CD14-positive monocyte (primary cell): Measurements from ENCODE around the gene CNTLN. TPM values are rescaled to one million over a fixed set of nuclear protein-coding genes. Genes with fewer than 3 reads are reported as not detected.

Experiments used
- DNase-seq, 3 donors: peaks; one replicate each; pipeline ENCODE4 v3.0.0-alpha.2; 2011 to 2022
- H2AFZ ChIP-seq: 2 replicates; pipeline ENCODE4 v1.6.0; 2012; ENCODE audit warnings: mild to moderate bottlenecking, low read depth, low read length, inconsistent platforms; ENCODE audit not compliant: insufficient read depth, poor library complexity, severe bottlenecking
- H3K27ac ChIP-seq, 2 donors: 1 replicate in 1 of 2; 2 replicates in 1 of 2; pipeline ENCODE4 v1.5.1; 2012 to 2013; ENCODE audit warnings: low read length in 2 of 2, control low read depth in 1 of 2, inconsistent platforms in 1 of 2, low read depth in 1 of 2, mild to moderate bottlenecking in 1 of 2
- H3K27me3 ChIP-seq, 2 donors: one replicate each; pipeline versions ENCODE4 v1.6.0 to v1.6.1; 2011 to 2013; ENCODE audit warnings: low read length in 2 of 2; ENCODE audit not compliant: control insufficient read depth in 2 of 2, insufficient read depth in 2 of 2
- H3K36me3 ChIP-seq, 2 donors: replicated peaks in 1 of 2; 1 replicate in 1 of 2; 2 replicates in 1 of 2; pipeline versions ENCODE4 v1.5.1 to v1.6.1; 2012 to 2013; ENCODE audit warnings: low read length in 2 of 2, control low read depth in 1 of 2, inconsistent platforms in 1 of 2, mild to moderate bottlenecking in 1 of 2; ENCODE audit not compliant: insufficient read depth in 2 of 2, control insufficient read depth in 1 of 2
- H3K4me1 ChIP-seq, 2 donors: 1 replicate in 1 of 2; 2 replicates in 1 of 2; pipeline versions ENCODE4 v1.5.1 to v1.6.1; 2012 to 2013; ENCODE audit warnings: low read length in 2 of 2, control low read depth in 1 of 2, inconsistent platforms in 1 of 2, mild to moderate bottlenecking in 1 of 2, moderate library complexity in 1 of 2; ENCODE audit not compliant: insufficient read depth in 2 of 2, control insufficient read depth in 1 of 2
- H3K4me2 ChIP-seq: replicated peaks from 2 replicates; pipeline ENCODE3; 2012; ENCODE audit warnings: low read length, moderate library complexity, mild to moderate bottlenecking; ENCODE audit not compliant: poor library complexity, severe bottlenecking; ENCODE audit errors: extremely low read depth
- H3K4me3 ChIP-seq, 3 experiments: fragments of 200-600 bp in 1 of 3; sonication (generic) in 1 of 3; replicated peaks in 1 of 3; 1 replicate in 2 of 3; 2 replicates in 1 of 3; pipeline ENCODE4 v1.5.1; 2011 to 2013; ENCODE audit warnings: low read length in 3 of 3, mild to moderate bottlenecking in 3 of 3, control low read depth in 2 of 3, low read depth in 2 of 3, inconsistent platforms in 1 of 3, moderate library complexity in 1 of 3
- H3K79me2 ChIP-seq: 2 replicates; pipeline ENCODE4 v1.6.0; 2012; ENCODE audit warnings: mild to moderate bottlenecking, control low read depth, inconsistent platforms, low read length, moderate library complexity; ENCODE audit not compliant: insufficient read depth
- H3K9ac ChIP-seq: 2 replicates; pipeline ENCODE4 v1.6.0; 2017; ENCODE audit warnings: low read length, mild to moderate bottlenecking; ENCODE audit not compliant: insufficient read depth, poor library complexity, severe bottlenecking
- H3K9me3 ChIP-seq, 2 donors: replicated peaks in 1 of 2; 1 replicate in 1 of 2; 2 replicates in 1 of 2; pipeline versions ENCODE4 v1.5.1 to v1.6.1; 2012 to 2013; ENCODE audit warnings: low read length in 2 of 2, control low read depth in 1 of 2; ENCODE audit not compliant: control insufficient read depth in 1 of 2, insufficient read depth in 1 of 2
- H4K20me1 ChIP-seq: 2 replicates; pipeline ENCODE4 v1.6.0; 2012; ENCODE audit warnings: mild to moderate bottlenecking, low read length, control low read depth, moderate library complexity; ENCODE audit not compliant: insufficient read depth
- H3K27ac Mint-ChIP-seq, 7 donors: one replicate each; pipeline ENCODE4 v1.8.0; 2020; ENCODE audit warnings: mild to moderate bottlenecking in 7 of 7, mixed read lengths in 7 of 7, moderate library complexity in 6 of 7, inconsistent platforms in 2 of 7
- H3K27me3 Mint-ChIP-seq, 3 donors: one replicate each; pipeline ENCODE4 v1.8.0; 2021 to 2022; ENCODE audit warnings: low read depth in 3 of 3, mild to moderate bottlenecking in 3 of 3, mixed read lengths in 3 of 3, moderate library complexity in 3 of 3, inconsistent platforms in 1 of 3
- H3K36me3 Mint-ChIP-seq, 2 donors: one replicate each; pipeline ENCODE4 v1.8.0; 2020; ENCODE audit warnings: mixed read lengths in 2 of 2, inconsistent platforms in 1 of 2, mild to moderate bottlenecking in 1 of 2
- H3K4me1 Mint-ChIP-seq: one replicate; pipeline ENCODE4 v1.8.0; 2020; ENCODE audit warnings: mild to moderate bottlenecking, mixed read lengths
- H3K4me3 Mint-ChIP-seq, 2 donors: one replicate each; pipeline ENCODE4 v1.8.0; 2020; ENCODE audit warnings: mild to moderate bottlenecking in 2 of 2, mixed read lengths in 2 of 2, moderate library complexity in 1 of 2
- H3K9me3 Mint-ChIP-seq, 7 donors: one replicate each; pipeline ENCODE4 v1.8.0; 2020 to 2022; ENCODE audit warnings: mixed read lengths in 7 of 7, mild to moderate bottlenecking in 6 of 7, moderate library complexity in 6 of 7, inconsistent platforms in 2 of 7
- CTCF ChIP-seq: fragments of 200-600 bp; IDR thresholded peaks from one replicate; pipeline ENCODE4 v1.8.0; 2022; ENCODE audit warnings: antibody characterized with exemption, mild to moderate bottlenecking
- WGBS: methylation state at CpG from one replicate; pipeline ENCODE4 v1.1.5; 2013; ENCODE audit warnings: missing lambda C conversion rate; ENCODE audit not compliant: insufficient coverage; 5-methylcytosine and 5-hydroxymethylcytosine counted together
- intact Hi-C, 2 donors: fragments of 100-400 bp; cut with micrococcal nuclease; formaldehyde crosslinking; loops; one replicate each; pipeline versions ENCODE4 v1.15.0 to v1.15.1; 2023
- polyA plus RNA-seq, 3 donors: library from polyadenylated mRNA; depleted of rRNA in 1 of 3; unstranded in 2 of 3; stranded (reverse) in 1 of 3; fragments of 300-500 nt in 2 of 3; fragments of >200 nt in 1 of 3; fragmentation: Illumina TruSeq in 2 of 3; gene quantifications; 1 replicate in 2 of 3; 2 replicates in 1 of 3; pipeline ENCODE4 v1.2.3, GENCODE V29; 2012 to 2021

Gene CNTLN
- polyA plus RNA-seq, 3 donors: 2.2 to 5.6 (median 4.0) TPM

- Histone ChIP-seq H3K27me3 (no peaks in the 10 kb centered on the region), H3K4me2 (no peak overlapping the region), H3K4me1 (no peaks in the 10 kb centered on the region), H3K27ac (no peak overlapping the region), H4K20me1 (no peaks in the 10 kb centered on the region), H3K9me3 (no peaks in the 10 kb centered on the region), H3K9ac (no peak overlapping the region), H2AFZ (no peak overlapping the region), H3K79me2 (no peaks in the 10 kb centered on the region), H3K4me3 (no peak overlapping the region), H3K36me3 (no peaks in the 10 kb centered on the region)
- H3K4me1 Mint-ChIP-seq: no peaks in the 10 kb centered on the region
- no CpG with 5 or more reads among the region's 1 CpG for WGBS
- peaks cover 0 to 5% (median 2%) of the 10 kb centered on the region in 7 donors for H3K9me3 Mint-ChIP-seq
- DNase-seq: no peak
- peaks cover 0 to 3% (median 2%) of the 10 kb centered on the region in 3 donors for H3K27me3 Mint-ChIP-seq
- intact Hi-C loops: loop anchor here in 1 of 2 donors (5.0 kb wide), 1 partner anchor 347 kb away; no protein-coding TSS in a partner anchor
- H3K27ac Mint-ChIP-seq: peak overlapping the region in 1 of 7 donors; percentile 31
- H3K4me3 Mint-ChIP-seq: no peak overlapping the region
- TF ChIP-seq CTCF: no peak
- H3K36me3 Mint-ChIP-seq: no peaks in the 10 kb centered on the region
Observed at GRCh38 chr9:17120203-17120602, 14.6 kb upstream of the CNTLN start.

- no peaks in the 10 kb centered on the region for H3K36me3 Mint-ChIP-seq
- Histone ChIP-seq H3K4me3 (no peak overlapping the region), H3K9me3 (no peaks in the 10 kb centered on the region), H3K27ac (no peak overlapping the region), H3K36me3 (no peaks in the 10 kb centered on the region), H3K9ac (no peak overlapping the region), H3K79me2 (no peaks in the 10 kb centered on the region), H2AFZ (no peak overlapping the region), H3K4me2 (no peak overlapping the region), H3K27me3 (no peaks in the 10 kb centered on the region), H3K4me1 (no peaks in the 10 kb centered on the region), H4K20me1 (no peaks in the 10 kb centered on the region)
- no peaks in the 10 kb centered on the region for H3K4me1 Mint-ChIP-seq
- DNase-seq: no peak
- 83% methylated on average over 1 of the region's 2 CpGs for WGBS
- no peak overlapping the region for H3K27ac Mint-ChIP-seq
- H3K4me3 Mint-ChIP-seq: no peak overlapping the region
- peaks cover 0 to 5% (median 2%) of the 10 kb centered on the region in 7 donors for H3K9me3 Mint-ChIP-seq
- no peak for TF ChIP-seq CTCF
- peaks cover 0 to 4% (median 2%) of the 10 kb centered on the region in 3 donors for H3K27me3 Mint-ChIP-seq
- intact Hi-C loops: loop anchor here in 1 of 2 donors (5.0 kb wide), 1 partner anchor 346 kb away; no protein-coding TSS in a partner anchor
Observed at GRCh38 chr9:17121264-17121663, 13.6 kb upstream of the CNTLN start.
